Measurements from ENCODE around the gene SFTA2.
"Not testable (repeated sequence)": the region's sequence is repeated elsewhere in the genome, so short reads cannot be mapped to it uniquely, and the experiment has no call there.

Gene SFTA2

DNA sequence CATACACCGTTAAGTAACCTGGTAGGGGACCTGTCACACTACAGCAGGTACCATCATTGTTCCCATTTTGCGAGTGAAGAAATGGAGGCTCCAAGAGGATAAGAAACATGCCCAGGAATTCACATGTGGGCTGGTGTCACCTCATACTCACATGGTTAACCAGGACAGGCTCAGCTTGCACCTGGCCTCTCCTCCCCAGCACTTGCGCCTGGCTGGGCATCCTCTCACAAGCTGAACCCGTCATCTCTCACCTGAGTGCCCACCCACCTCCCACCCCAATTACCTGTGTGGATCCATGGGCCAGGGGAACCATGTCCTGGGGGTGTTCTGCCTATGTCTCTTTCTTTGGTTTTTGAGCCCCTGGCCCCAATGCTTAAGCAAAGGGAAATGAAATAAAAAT is 1.5 kb downstream of the SFTA2 start:
- TF ChIP-seq, protein P1, sequence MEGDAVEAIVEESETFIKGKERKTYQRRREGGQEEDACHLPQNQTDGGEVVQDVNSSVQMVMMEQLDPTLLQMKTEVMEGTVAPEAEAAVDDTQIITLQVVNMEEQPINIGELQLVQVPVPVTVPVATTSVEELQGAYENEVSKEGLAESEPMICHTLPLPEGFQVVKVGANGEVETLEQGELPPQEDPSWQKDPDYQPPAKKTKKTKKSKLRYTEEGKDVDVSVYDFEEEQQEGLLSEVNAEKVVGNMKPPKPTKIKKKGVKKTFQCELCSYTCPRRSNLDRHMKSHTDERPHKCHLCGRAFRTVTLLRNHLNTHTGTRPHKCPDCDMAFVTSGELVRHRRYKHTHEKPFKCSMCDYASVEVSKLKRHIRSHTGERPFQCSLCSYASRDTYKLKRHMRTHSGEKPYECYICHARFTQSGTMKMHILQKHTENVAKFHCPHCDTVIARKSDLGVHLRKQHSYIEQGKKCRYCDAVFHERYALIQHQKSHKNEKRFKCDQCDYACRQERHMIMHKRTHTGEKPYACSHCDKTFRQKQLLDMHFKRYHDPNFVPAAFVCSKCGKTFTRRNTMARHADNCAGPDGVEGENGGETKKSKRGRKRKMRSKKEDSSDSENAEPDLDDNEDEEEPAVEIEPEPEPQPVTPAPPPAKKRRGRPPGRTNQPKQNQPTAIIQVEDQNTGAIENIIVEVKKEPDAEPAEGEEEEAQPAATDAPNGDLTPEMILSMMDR (conservative IDR thresholded peaks at IDR 0.05): no peak
- H3K27ac ChIP-seq: no peak overlapping the region

DNA sequence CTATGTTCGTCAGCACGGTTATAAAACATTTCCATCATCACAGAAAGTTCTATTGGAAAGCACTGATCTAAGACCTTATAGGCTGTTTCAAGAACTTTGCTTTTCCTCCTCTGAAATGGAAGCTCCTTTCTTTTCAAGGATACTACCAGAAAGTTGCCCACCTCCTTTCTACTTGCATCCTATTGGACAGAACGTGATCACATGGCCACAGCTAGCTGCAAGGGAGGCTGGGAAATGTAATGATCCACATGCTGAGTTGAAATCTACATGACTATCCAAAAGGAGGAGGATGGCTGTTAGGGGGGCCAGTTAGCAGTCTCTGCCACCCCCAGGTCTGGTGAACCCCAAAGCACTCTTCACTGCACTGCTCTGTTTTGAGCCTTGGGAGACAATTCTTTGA is 3.3 kb downstream of the SFTA2 start:
- H3K27ac ChIP-seq: no peak overlapping the region
- TF ChIP-seq, protein P1 (conservative IDR thresholded peaks at IDR 0.05): no peak

DNA sequence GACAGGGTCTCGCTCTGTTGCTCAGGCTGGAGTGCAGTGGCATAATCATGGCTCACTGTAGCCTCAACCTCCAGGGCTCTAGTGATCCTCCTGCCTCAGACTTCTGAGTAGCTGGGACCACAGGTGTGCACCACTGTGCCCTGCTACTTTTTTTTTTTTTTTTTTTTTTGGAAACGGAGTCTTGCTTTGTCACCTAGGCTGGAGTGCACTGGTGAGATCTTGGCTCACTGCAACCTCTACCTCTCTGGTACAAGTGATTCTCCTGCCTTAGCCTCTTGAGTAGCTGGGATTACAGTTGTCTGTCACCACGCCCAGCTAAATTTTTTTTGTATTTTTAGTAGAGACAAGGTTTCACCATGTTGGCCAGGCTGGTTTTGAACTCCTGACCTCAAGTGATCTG is 4.9 kb downstream of the SFTA2 start:
- not testable (repeated sequence) for H3K27ac ChIP-seq

DNA sequence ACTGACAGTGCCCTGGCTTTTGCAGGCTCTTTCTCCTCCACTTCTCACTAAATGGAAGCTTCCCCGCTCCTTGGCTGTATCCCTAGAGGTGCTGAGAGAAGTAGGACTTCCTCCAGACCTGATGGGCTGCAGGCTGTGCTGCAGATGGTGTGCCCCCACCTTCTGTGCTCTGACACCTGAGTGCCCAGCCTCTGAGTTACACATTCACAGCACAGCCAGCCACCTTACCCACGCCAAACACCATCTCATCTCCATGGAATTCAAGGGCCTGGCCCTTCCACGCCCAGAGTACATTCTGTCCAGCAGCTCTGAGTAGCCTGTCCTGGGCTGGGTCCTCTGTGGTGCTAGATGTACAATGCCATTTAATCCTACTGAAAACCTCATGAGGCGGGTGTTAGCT is 5.3 kb downstream of the SFTA2 start:
- no peak overlapping the region for H3K27ac ChIP-seq
- TF ChIP-seq, protein P1 (conservative IDR thresholded peaks at IDR 0.05): no peak

DNA sequence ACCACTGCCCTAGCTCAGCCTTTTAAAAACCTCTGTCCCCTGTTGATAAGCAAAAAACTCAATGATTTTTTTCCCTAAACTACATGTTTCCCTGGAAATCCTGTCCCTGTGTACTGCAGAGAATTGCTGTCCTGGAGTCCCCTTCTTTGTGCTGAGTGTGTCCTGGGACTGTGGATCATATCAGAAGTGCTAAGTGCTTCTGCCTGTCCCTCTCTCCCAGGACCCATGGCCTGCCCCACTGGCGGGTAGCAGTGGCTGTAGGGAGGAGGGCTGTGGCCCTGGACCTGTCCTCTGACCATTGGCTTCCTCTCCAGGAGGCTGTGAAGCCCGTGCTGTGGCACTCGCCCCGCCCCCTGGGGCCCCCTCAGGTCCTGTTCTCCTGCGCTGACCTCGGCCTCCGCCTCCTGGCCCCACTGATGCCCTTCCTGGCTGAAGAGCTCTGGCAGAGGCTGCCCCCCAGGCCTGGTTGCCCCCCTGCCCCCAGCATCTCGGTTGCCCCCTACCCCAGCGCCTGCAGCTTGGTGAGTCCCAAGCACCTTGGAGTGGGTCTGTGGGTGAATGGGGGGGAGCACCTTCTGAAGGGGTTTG is 7.8 kb downstream of the SFTA2 start:
- not testable (repeated sequence) for H3K27ac ChIP-seq

DNA sequence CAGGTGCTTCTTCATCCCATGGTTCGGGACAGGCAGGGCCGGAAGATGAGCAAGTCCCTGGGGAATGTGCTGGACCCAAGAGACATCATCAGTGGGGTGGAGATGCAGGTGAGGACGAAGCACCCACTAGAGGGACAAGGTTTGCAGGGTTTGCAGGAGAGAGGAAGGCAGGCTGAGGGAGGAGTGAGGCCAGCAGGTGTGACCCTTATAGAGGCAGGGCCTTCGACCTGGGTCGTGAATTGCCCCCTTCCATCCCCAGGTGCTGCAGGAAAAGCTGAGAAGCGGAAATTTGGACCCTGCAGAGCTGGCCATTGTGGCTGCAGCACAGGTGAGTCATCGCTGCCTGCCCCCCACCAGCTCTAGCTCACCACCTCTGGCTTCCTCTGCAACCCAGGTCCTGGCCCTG is 9.5 kb downstream of the SFTA2 start:
- TF ChIP-seq, protein P1 (conservative IDR thresholded peaks at IDR 0.05): no peak
- H3K27ac ChIP-seq: no peak overlapping the region

DNA sequence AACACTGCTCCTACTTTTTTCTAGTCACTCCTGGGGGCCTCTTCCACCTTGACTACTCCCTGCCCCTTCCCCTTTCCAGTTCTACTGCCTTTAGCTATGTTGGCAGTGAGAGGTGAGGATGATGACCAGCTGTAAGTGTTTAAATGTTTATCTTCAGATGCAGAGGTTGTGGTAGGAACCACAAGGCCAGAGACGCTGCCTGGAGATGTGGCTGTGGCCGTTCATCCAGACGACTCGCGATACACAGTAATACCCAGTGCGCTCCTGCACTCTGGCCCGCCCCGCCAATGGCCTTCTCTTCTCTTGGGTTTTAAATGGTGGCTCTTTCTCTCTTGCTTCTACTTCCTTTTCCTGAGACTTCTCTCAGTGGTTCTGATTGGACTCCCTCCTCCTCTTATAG is 13.3 kb downstream of the SFTA2 start:
- TF ChIP-seq, protein P1 (conservative IDR thresholded peaks at IDR 0.05): no peak
- no peak overlapping the region for H3K27ac ChIP-seq

DNA sequence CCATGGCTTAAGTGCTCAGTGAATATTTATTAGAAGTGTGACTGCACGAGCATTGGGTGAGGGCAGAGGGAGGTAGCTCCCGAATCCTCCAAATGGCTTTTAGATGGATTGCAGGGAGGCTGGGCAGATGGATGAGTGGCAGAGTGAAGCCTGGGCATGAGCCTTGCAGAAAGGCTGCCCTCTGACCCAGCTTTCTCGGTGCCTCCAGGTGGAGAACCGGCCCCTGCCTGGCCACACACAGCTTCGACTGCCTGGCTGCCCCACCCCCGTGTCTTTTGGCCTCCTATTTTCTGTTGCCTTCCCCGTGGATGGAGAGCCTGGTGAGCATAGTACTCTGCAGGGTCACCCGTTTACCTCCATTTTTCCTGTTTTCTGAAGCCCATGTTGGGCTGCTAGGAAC is 14.5 kb downstream of the SFTA2 start:
- H3K27ac ChIP-seq: no peak overlapping the region; the same call in 1 of the 2 replicates

More for the DNA sequence above, 14.5 kb downstream of the SFTA2 start:
- TF ChIP-seq, protein P1 (conservative IDR thresholded peaks at IDR 0.05): no peak
